DMS114 treated with DMSO at 0.1 percent for 48 hours (cell line): ENCODE data around the gene STK38L.
"Not testable (repeated sequence)": the region's sequence is repeated elsewhere in the genome, so short reads cannot be mapped to it uniquely, and the experiment has no call there.

ENCODE experiments used
- DNase-seq: peaks from one replicate; lab custom pipeline; 2025; ENCODE audit not compliant: unreplicated experiment; lab: John Stamatoyannopoulos, UW

The STK38L gene

GRCh38 chr12:27226407-27226929 is 17.6 kb upstream of the STK38L start:
- no peak for DNase-seq

DNA sequence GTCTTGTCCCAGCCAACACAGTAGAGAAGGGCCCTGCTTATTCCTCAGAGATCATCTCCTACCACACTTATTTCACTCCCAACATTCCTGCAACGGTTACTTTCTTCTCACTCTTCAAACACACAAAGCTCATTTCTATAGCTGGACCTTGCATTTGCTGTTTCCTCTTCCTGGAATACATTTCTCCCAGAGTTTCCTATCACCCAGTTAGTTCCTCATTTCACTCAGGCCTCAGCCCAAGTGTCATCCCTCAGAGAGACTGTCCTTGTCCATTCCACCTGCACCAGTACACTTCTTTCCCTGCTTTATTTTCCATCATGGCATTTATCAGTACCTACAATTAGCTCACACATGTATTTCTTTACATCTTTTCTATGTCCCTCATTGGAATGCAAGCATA is 14.7 kb upstream of the STK38L start:
- no peak for DNase-seq

DNA sequence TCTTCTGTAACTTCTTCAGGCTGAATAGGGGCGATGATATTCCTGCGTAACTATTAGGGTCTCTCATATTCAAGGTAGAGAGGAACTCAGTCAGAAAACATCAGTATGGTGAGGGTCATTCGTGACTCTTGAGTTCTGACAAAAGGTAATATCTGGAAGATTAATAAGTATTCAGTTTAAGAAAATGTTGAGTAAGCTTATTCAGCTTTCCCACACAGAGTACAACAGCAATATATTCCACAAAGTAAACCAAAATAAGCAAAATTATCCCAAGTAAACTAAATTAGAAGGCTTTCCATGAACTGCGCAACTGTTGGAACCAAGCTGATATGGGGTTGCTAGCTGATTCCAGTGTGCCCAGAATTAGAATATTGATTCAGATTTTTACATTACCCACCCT is 12.7 kb upstream of the STK38L start:
- DNase-seq = not testable (repeated sequence)

GRCh38 chr12:27233814-27234213 is 10.3 kb upstream of the STK38L start:
- no peak for DNase-seq

GRCh38 chr12:27236498-27236897 is 7.6 kb upstream of the STK38L start:
- DNase-seq = no peak

- DNase-seq = no peak
These were observed 6.0 kb upstream of the STK38L start for GRCh38 chr12:27237790-27238771.

DNA sequence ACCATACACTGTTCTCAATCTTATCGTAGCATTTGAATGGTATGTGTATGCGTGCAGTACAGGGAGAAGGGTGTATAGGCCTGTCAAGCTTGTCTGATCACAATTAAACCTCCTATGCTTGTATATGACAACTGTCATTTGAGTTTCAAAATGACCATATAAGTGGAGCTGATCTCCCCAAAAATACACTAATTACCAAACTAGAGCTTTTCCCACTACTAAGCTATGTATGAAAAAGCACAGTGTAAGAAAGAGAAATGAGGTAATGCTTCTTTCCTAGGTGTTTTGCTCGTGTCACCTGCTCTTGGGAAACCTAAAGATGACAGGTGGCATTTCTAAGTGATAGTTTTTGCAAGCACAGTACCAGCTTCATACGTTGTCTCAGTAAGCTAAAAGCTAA is 1.1 kb upstream of the STK38L start:
- DNase-seq = no peak

DNA sequence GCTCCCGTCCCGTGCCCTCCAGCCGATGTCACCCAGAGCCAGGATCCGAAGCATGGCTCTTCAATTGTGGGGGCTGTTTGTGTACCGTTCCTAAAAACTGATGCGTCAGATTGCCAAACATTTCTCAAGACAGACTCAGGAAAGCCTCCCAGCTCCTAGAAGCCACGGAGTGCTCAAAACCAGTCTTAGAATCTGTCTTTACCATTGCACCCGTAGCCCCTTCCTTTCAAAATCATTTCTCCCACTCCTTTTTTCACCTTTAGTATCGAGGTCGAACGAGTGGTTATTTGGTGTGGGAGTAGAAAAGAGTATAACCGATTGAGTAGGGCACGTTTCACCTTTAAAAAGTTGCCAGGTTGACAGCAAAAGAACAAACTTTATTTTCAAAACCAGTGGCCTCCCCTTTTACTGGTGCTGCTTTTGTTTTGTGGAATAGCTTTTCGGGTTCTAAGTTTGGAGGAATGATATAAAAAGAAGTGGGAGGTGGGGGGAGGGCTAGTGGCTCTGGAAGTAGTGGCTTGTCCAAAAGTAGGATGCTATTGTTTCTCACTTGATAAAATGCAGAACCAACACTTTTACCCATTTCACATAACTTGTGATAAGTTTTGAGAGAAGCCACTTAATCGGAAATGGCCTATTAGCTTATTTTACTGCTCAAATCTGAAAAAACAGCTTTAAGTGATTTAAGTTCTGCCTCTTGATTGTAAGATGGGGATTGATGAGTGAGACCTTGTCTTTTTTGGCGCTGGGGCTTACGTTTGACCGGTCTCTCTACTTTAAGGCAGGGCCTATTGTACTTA is 803 bp downstream of the STK38L start:
- no peak for DNase-seq

- no peak for DNase-seq
These were observed 2.1 kb downstream of the STK38L start for GRCh38 chr12:27246141-27246540.

DNA sequence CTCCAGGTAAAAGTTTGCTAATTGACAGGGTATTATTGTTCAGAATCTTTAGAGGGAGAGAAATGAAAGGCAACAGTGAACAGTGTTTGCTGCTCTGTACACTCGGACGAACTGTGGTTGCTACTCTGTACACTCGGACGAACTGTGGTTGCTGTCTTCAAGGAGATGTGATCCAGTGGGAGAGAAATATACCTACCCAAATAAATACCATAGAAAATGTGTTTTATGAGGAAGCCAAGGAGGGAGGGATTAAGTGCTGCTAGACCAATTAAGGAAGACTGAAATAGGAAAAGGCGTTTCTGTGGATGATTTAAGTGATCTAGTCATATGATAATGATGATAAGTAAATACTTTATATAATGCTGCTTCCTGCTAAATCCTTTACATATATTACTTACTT is 2.7 kb downstream of the STK38L start:
- DNase-seq = no peak

DNA sequence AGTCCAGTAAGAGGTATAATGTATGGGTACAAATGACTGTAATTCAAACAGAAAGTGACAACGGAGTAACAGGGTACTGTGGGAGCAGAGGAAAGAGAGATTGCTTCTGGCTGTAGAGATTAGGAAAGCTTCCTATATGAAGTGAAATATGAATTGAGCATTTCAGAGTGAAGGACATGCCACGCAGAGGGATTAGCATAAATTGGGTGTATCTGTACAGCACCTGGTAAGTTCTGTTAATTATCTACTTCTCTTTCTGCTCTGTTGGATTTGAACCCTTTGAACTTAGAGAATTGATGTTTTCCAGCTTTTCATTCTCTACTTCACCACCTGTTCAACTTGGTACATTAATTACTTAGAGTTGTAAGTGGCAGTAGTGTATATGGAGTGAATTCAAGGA is 8.8 kb downstream of the STK38L start:
- DNase-seq = no peak

DNA sequence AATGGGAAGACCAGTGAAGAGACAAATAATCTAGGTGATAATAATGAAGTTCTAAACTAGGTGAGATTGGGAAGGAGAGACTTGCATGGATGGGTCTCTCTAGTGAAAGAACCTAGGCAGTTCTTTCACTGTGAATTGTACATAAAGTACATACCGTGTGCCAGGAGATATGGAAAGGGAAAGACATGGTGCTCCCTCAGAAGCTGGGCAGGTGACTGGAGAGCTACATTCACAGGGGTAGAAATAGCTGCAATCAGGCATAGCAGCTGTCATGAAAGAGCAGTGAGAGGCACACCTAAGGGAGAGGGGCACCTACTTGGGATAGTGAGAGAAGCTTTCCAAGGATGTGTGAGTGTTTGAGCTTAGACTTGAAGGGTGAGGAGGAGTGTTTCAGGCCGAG is 9.3 kb downstream of the STK38L start:
- DNase-seq = no peak

GRCh38 chr12:27255806-27256205 is 11.7 kb downstream of the STK38L start:
- DNase-seq = no peak

DNA sequence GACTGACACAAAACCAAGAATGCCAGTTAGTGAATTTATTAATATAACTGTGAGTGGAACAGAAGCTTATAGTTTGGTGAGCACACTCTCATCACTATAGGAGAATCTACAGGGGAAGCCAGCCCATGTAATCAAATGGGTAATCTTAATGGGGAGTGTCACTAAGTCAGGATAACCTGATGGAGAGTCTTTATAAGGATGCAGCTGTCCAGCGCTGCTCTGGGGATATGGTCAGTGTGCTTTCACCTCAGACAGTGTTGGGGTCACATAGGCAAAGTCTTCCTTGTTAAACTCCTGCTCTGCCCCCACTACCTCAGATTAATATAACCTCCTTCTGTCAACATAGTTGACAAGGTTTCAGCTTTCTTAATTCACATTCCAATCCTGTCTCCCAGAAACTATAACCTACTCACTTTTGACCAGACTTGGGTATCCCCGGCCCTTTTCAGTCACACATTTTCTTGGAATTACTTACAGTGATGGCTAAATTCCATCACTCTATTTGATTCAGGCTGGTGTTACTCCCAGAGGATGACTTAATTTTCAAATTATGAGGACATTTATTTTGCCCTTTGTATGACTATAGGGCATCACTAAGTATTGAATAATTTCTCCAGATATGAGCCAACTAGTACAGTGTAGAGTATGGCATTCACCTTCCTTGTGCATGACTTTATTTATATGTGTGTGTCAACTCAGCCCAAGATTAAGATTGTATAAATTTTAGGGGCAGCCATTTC is 13.2 kb downstream of the STK38L start:
- DNase-seq = no peak

DNA sequence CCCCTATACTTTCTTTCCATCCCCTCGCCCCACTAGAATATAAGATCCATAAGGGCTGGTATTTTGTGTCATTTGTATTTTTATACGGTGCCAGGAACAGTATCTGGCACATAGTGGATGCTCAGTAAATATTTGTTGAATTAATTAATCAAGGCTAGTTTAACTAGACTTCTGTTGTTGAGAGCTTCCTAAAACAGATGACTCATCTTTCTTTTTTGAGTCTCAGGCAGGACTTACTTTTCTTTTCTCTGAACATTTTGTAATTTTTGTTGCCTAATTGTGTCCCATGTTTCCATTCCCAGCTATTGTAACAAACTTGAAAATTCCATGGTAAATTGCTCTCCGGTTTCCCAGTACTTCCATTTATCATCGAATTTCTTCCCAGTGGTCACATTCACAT is 16.7 kb downstream of the STK38L start:
- DNase-seq = no peak

GRCh38 chr12:27261866-27262265 is 17.8 kb downstream of the STK38L start:
- no peak for DNase-seq

DNA sequence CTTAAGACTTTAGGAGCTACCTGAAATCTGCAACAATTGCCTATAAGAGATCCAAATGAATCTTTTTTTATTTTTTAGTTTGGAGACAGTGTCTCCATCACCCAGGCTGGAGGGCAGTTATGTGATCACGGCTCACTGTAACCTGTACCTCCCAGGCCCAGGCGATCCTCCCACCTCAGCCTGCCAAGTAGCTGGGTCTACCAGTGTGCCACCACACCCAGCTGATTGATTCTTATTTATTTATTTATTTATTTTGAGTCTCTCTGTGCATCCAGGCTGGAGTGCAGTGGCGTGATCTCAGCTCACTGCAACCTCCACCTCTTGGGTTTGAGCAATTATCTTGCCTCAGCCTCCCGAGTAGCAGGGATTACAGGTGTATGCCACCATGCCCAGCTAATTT is 26.1 kb downstream of the STK38L start:
- no peak for DNase-seq

DNA sequence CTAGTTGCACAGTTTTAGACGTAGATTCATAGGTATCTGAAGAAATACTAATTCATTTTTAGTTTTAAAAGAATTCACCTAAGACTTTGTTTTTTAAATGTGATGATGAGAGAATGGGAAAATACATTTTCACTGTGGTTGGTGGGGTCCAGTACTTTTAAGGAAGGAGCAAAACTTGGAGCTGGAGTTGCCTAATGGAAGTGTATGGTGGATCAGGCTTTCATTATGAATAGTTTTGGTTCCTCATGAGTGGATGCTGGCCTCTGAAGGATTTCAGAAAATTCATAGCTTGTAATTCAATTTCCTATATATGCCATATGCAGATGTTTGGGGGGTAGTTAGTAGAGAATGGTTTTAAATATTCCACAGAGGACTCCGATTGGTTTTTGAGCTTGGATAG is 27.1 kb downstream of the STK38L start:
- no peak for DNase-seq

- no peak for DNase-seq
These were observed 28.4 kb downstream of the STK38L start for GRCh38 chr12:27272373-27273028.

DNA sequence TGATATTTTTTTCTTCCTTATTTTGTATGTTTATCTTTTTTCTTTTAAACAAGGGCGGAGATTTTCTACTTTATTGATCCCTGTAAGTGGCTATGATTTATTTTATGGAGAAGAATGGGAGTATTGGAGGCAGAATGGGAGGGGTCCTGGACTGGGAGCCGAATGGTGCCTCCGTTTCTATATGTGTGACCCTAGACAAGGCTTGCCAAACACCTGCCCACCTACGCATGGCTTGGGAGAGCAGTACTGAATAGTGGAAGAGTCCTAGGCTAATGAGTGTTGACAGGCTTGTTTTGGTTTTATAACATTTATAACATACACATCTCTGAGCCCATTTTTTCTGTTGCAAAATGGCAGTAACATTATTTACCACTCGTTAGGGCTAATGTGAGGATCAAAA is 29.0 kb downstream of the STK38L start:
- DNase-seq = no peak

- no peak for DNase-seq
These were observed 30.6 kb downstream of the STK38L start for GRCh38 chr12:27274706-27275105.
